ENCODE data around the gene ANO5.
"Not testable (repeated sequence)": the region's sequence is repeated elsewhere in the genome, so short reads cannot be mapped to it uniquely, and the experiment has no call there.

- TF ChIP-seq CTCF (IDR thresholded peaks at IDR 0.05 in 2 of 3, conservative IDR thresholded peaks at IDR 0.05 in 1 of 3; ENCODE audit: borderline replicate concordance in 1 of 3, insufficient read depth in 1 of 3, low read depth in 2 of 3, low read length in 2 of 3); MAX (IDR thresholded peaks at IDR 0.05); ZBTB33 (IDR thresholded peaks at IDR 0.05; ENCODE audit: extremely low read depth, insufficient replicate concordance, low read length); POLR2AphosphoS5 (IDR thresholded peaks at IDR 0.05; ENCODE audit: low read depth, low read length); ELF1 (IDR thresholded peaks at IDR 0.05; ENCODE audit: borderline replicate concordance, low read depth); POLR2A (IDR thresholded peaks at IDR 0.05; ENCODE audit: borderline replicate concordance, extremely low read depth, insufficient read depth, insufficient read length); EZH2 (IDR thresholded peaks at IDR 0.05); CBX3 (IDR thresholded peaks at IDR 0.05; ENCODE audit: low read depth); JUND (IDR thresholded peaks at IDR 0.05); CEBPB (IDR thresholded peaks at IDR 0.05; ENCODE audit: low read depth); YY1 (IDR thresholded peaks at IDR 0.05; ENCODE audit: extremely low read depth, insufficient replicate concordance, low read depth, low read length): not testable (repeated sequence)
Measured at GRCh38 chr11:22268983-22269624, 76.2 kb downstream of the ANO5 start.

Data from HCT116 (cell line).